Small intestine (tissue), 7 donors: Measurements from ENCODE around the gene KLHL18. TPM values are rescaled to one million over a fixed set of nuclear protein-coding genes. Genes with fewer than 3 reads are reported as not detected.

ENCODE experiments used
- DNase-seq, 2 donors: peaks; one replicate each; pipeline versions ENCODE4 v3.0.0 to v3.0.0-alpha.2; 2013
- FAIRE-seq: peaks from 2 replicates; lab custom pipeline; 2012; peaks lifted over from hg19 to GRCh38; lab: Jason Lieb, UNC
- H3K27ac ChIP-seq, 3 donors: one replicate each; pipeline ENCODE4 v1.5.1; 2013; ENCODE audit warnings: low read length in 2 of 3, mild to moderate bottlenecking in 2 of 3, control low read depth in 1 of 3, inconsistent platforms in 1 of 3, low read depth in 1 of 3, moderate library complexity in 1 of 3
- H3K27me3 ChIP-seq, 3 donors: one replicate each; pipeline ENCODE4 v1.6.1; 2013; ENCODE audit warnings: low read length in 3 of 3, inconsistent platforms in 1 of 3; ENCODE audit not compliant: control insufficient read depth in 3 of 3, insufficient read depth in 3 of 3
- H3K36me3 ChIP-seq, 3 donors: one replicate each; pipeline ENCODE4 v1.6.1; 2013; ENCODE audit warnings: low read length in 3 of 3, inconsistent platforms in 1 of 3, low read depth in 1 of 3, mild to moderate bottlenecking in 1 of 3, moderate library complexity in 1 of 3; ENCODE audit not compliant: control insufficient read depth in 3 of 3, insufficient read depth in 2 of 3
- H3K4me1 ChIP-seq, 3 donors: one replicate each; pipeline ENCODE4 v1.6.1; 2013; ENCODE audit warnings: low read length in 2 of 3, inconsistent platforms in 1 of 3, low read depth in 1 of 3, mild to moderate bottlenecking in 1 of 3, moderate library complexity in 1 of 3; ENCODE audit not compliant: control insufficient read depth in 3 of 3, insufficient read depth in 2 of 3
- H3K4me3 ChIP-seq, 3 donors: one replicate each; pipeline ENCODE4 v1.5.1; 2013; ENCODE audit warnings: low read length in 3 of 3, control low read depth in 1 of 3, inconsistent platforms in 1 of 3, low read depth in 1 of 3, mild to moderate bottlenecking in 1 of 3, moderate library complexity in 1 of 3
- H3K9me3 ChIP-seq, 2 donors: one replicate each; pipeline ENCODE4 v1.6.1; 2013; ENCODE audit warnings: low read depth in 1 of 2, low read length in 1 of 2; ENCODE audit not compliant: control insufficient read depth in 2 of 2, insufficient read depth in 1 of 2
- WGBS, 3 donors: extraction: QIAGEN DNeasy Blood & Tissue Kit; methylation state at CpG; one replicate each; pipeline ENCODE4 v1.1.7; 2013; 5-methylcytosine and 5-hydroxymethylcytosine counted together
- polyA plus RNA-seq, 4 donors: library from polyadenylated mRNA; stranded (reverse) in 3 of 4; unstranded in 1 of 4; fragments of 200-250 nt in 3 of 4; fragments of 120-200 nt in 1 of 4; gene quantifications; one replicate each; pipeline versions ENCODE4 v1.2.1 to v1.2.3, GENCODE V29; 2013
- donor health status: healthy with polysubstance abuse.
- donor health status: control.
- donor health status: control.
- donor health status: Bipolar disorder and iron deficiency.
- donor health status: healthy.

KLHL18 gene
- polyA plus RNA-seq, 4 donors: 8.8 to 23.3 (median 17.6) TPM

GRCh38 chr3:47379411-47379899 is 96.7 kb downstream of the KLHL18 start:
- 36 to 66% (median 61%) methylated on average over 19 of the region's 19 CpGs for WGBS, 3 donors
- H3K4me1 ChIP-seq: peaks cover 0 to 29% (median 6%) of the 10 kb centered on the region in 3 donors
- peak overlapping the region; percentile 96 to 99 (median 99) for H3K27ac ChIP-seq
- DNase-seq (peak; percentile 51 to 53), FAIRE-seq (no peak)
- H3K4me3 ChIP-seq: peak overlapping the region; percentile 61 to 99 (median 95)
- H3K9me3 ChIP-seq: no peaks in the 10 kb centered on the region
- H3K27me3 ChIP-seq: no peaks in the 10 kb centered on the region
- peaks cover 0 to 3% (median 2%) of the 10 kb centered on the region in 3 donors for H3K36me3 ChIP-seq

- H3K36me3 ChIP-seq: peaks cover 0 to 3% (median 2%) of the 10 kb centered on the region in 3 donors
- WGBS, 3 donors: 3 to 10% (median 7%) methylated on average over 23 of the region's 23 CpGs
- H3K4me3 ChIP-seq: peak overlapping the region; percentile 61 to 99 (median 95)
- H3K27me3 ChIP-seq: no peaks in the 10 kb centered on the region
- H3K9me3 ChIP-seq: no peaks in the 10 kb centered on the region
- peaks cover 0 to 29% (median 6%) of the 10 kb centered on the region in 3 donors for H3K4me1 ChIP-seq
- H3K27ac ChIP-seq: peak overlapping the region; percentile 96 to 99 (median 99)
- FAIRE-seq: no peak
- DNase-seq: peak in 1 of 2 donors; percentile 29
These were observed 97.4 kb downstream of the KLHL18 start for GRCh38 chr3:47380026-47380600.

- DNase-seq: peak; percentile 100
- Histone ChIP-seq H3K27ac (peak within 1 kb of the TSS; percentile 96 to 99 (median 99)), H3K36me3 (peaks cover 0 to 8% (median 2%) of the 10 kb centered on the region in 3 donors), H3K4me1 (peaks cover 2 to 33% (median 8%) of the 10 kb centered on the region in 3 donors), H3K27me3 (no peaks in the 10 kb centered on the region), H3K4me3 (peak within 1 kb of the TSS; percentile 92 to 99 (median 95)), H3K9me3 (no peaks in the 10 kb centered on the region)
- 0% methylated on average over 59 to 61 of the region's 61 CpGs for WGBS, 3 donors
- FAIRE-seq: no peak
These were observed 98.0 kb downstream of the KLHL18 start, which contains the start of gene PTPN23 for GRCh38 chr3:47380601-47381316. PTPN23 (plus strand) TSS chr3:47381021; CDS start chr3:47381097, 76 bp downstream.

- WGBS, 3 donors: 6 to 7% (median 6%) methylated on average over 40 to 44 of the region's 44 CpGs
- Histone ChIP-seq H3K27ac (peak overlapping the region; percentile 83 to 99 (median 96)), H3K9me3 (no peaks in the 10 kb centered on the region), H3K4me1 (peaks cover 2 to 33% (median 9%) of the 10 kb centered on the region in 3 donors), H3K27me3 (no peaks in the 10 kb centered on the region), H3K36me3 (peaks cover 0 to 10% (median 2%) of the 10 kb centered on the region in 3 donors), H3K4me3 (peak overlapping the region; percentile 92 to 99 (median 95))
- DNase-seq (peak; percentile 81 to 93), FAIRE-seq (no peak)
These were observed 98.8 kb downstream of the KLHL18 start for GRCh38 chr3:47381317-47382157.

- Histone ChIP-seq H3K36me3 (peaks cover 1 to 27% (median 2%) of the 10 kb centered on the region in 3 donors), H3K4me1 (peaks cover 2 to 26% (median 5%) of the 10 kb centered on the region in 3 donors), H3K9me3 (no peaks in the 10 kb centered on the region), H3K27ac (no peak overlapping the region), H3K4me3 (no peak overlapping the region), H3K27me3 (no peaks in the 10 kb centered on the region)
- 78 to 85% (median 84%) methylated on average over 3 to 4 of the region's 4 CpGs for WGBS, 3 donors
- FAIRE-seq (no peak), DNase-seq (no peak)
These were observed 101.7 kb downstream of the KLHL18 start for GRCh38 chr3:47384425-47384824.

- WGBS, 3 donors: 66 to 88% (median 73%) methylated on average over 4 of the region's 4 CpGs
- H3K4me1 ChIP-seq: peaks cover 2 to 20% (median 5%) of the 10 kb centered on the region in 3 donors
- no peak for FAIRE-seq
These were observed 102.3 kb downstream of the KLHL18 start for GRCh38 chr3:47385007-47385406.

GRCh38 chr3:47385796-47386195 is 103.1 kb downstream of the KLHL18 start:
- WGBS, 3 donors: 87 to 96% (median 92%) methylated on average over 2 of the region's 2 CpGs
- no peaks in the 10 kb centered on the region for H3K9me3 ChIP-seq
- DNase-seq (no peak), FAIRE-seq (no peak)
- H3K27ac ChIP-seq: peak overlapping the region in 1 of 3 donors; percentile 8
- H3K4me3 ChIP-seq: no peak overlapping the region
- H3K36me3 ChIP-seq: peaks cover 1 to 30% (median 2%) of the 10 kb centered on the region in 3 donors
- peaks cover 2 to 18% (median 5%) of the 10 kb centered on the region in 3 donors for H3K4me1 ChIP-seq
- no peaks in the 10 kb centered on the region for H3K27me3 ChIP-seq

More at GRCh38 chr3:47385007-47385406, 102.3 kb downstream of the KLHL18 start:
- Histone ChIP-seq H3K27me3 (no peaks in the 10 kb centered on the region), H3K27ac (peak overlapping the region in 1 of 3 donors; percentile 8), H3K36me3 (peaks cover 1 to 27% (median 2%) of the 10 kb centered on the region in 3 donors), H3K9me3 (no peaks in the 10 kb centered on the region), H3K4me3 (no peak overlapping the region)
- peak; percentile 55 to 56 for DNase-seq
